ENCODE results near the gene CMIP. TPM values are rescaled to one million over a fixed set of nuclear protein-coding genes. Genes with fewer than 3 reads are reported as not detected.
A peak's percentile ranks its signal among the peaks of the same experiment; 100 is the strongest.

CMIP gene
- total RNA-seq, 6 experiments from 2014 or later: 12.2 to 23.0 (median 16.5) TPM

DNA sequence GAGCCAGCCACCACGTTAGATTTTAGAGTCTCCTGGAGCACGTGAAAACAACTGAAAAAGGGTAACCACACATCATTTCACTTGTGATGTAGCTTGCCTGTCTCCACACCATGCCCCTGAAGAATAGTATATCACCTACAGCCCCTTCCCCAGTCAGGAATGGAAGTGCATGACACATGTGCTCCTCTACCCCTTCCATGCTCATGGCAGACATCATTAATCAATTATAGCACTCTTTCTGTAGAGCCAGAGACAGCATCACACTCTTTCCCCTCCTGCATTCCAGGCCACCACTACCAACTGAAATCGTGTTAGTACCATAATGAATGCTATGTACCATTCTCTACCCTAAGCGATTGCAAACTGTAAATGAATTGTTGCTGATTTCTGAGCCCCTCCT is 221.0 kb downstream of the CMIP start:
- Histone ChIP-seq H3K4me3 (no peak overlapping the region), H3K9me3 (no peaks in the 10 kb centered on the region), H3K27me3 (no peaks in the 10 kb centered on the region), H3K27ac (no peak overlapping the region), H3K36me3 (peaks cover 0 to 12% (median 5%) of the 10 kb centered on the region in 4 donors), H3K4me1 (no peaks in the 10 kb centered on the region)
- intact Hi-C loops (cut with DNase I): no loop called here
- WGBS (ENCODE audit: insufficient coverage, low coverage, low lambda C conversion rate, missing lambda C conversion rate): 100% methylated on average over 2 of the region's 4 CpGs
- no peak for ATAC-seq
- no peak for DNase-seq
- TF ChIP-seq POLR2A (IDR thresholded peaks at IDR 0.05): no peak
- no peak for TF ChIP-seq CTCF (IDR thresholded peaks at IDR 0.05)

DNA sequence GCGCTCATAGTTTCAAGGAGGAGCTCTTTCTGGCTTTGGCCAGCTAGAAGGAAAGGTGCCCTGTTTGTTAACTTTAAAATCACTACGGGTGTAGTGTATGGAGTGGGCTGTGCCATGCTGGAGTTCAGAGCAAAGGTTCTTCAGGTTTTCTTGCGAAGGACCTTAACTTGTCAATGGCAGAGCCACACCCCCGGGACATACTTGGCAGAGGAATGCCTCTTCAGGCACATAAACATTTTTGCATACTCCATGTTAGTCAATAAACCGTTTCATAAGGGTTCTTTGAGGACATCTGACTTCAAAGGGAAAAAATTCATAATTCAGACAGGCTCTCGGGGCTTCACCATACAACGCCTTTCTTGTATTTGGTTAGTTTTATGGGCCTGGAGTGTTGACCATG is 221.5 kb downstream of the CMIP start:
- intact Hi-C loops (cut with DNase I): no loop called here
- H3K27ac ChIP-seq: no peak overlapping the region

GRCh38 chr16:81668243-81669097 is 223.9 kb downstream of the CMIP start:
- 87% methylated on average over 3 of the region's 23 CpGs for WGBS (ENCODE audit: insufficient coverage, low coverage, low lambda C conversion rate, missing lambda C conversion rate)
- peaks cover 0 to 12% (median 4%) of the 10 kb centered on the region in 4 donors for H3K36me3 ChIP-seq

More for the DNA sequence above, 221.5 kb downstream of the CMIP start:
- no peak overlapping the region for H3K4me3 ChIP-seq
- no peak for ATAC-seq
- no peak for DNase-seq
- H3K9me3 ChIP-seq: no peaks in the 10 kb centered on the region
- H3K36me3 ChIP-seq: peaks cover 0 to 9% (median 4%) of the 10 kb centered on the region in 4 donors
- no peaks in the 10 kb centered on the region for H3K27me3 ChIP-seq
- no peak for TF ChIP-seq CTCF (IDR thresholded peaks at IDR 0.05)
- no peak for TF ChIP-seq POLR2A (IDR thresholded peaks at IDR 0.05)
- no peaks in the 10 kb centered on the region for H3K4me1 ChIP-seq
- WGBS (ENCODE audit: insufficient coverage, low coverage, low lambda C conversion rate, missing lambda C conversion rate): 82% methylated on average over 7 of the region's 7 CpGs

More at GRCh38 chr16:81668243-81669097, 223.9 kb downstream of the CMIP start:
- ATAC-seq (peak in 3 of 4 donors; percentile 14 to 25 (median 22)), DNase-seq (no peak)
- Histone ChIP-seq H3K4me3 (no peak overlapping the region), H3K27me3 (no peaks in the 10 kb centered on the region), H3K4me1 (no peaks in the 10 kb centered on the region), H3K9me3 (no peaks in the 10 kb centered on the region), H3K27ac (no peak overlapping the region)
- TF ChIP-seq POLR2A (IDR thresholded peaks at IDR 0.05): no peak
- no peak for TF ChIP-seq CTCF (IDR thresholded peaks at IDR 0.05)
- intact Hi-C loops (cut with DNase I): no loop called here

Data from right lobe of liver (tissue), 6 donors.